ENCODE results near the gene SPATS2L. TPM values are rescaled to one million over a fixed set of nuclear protein-coding genes. Genes with fewer than 3 reads are reported as not detected.

Gene SPATS2L
- total and polyA plus RNA-seq, 2 of the 13 experiments (the other 11 are each of a cell fraction or from before 2014, with no cell fraction given): 154 to 212 TPM

GRCh38 chr2:200279857-200280256, 26.6 kb upstream of the SPATS2L start:
- intact Hi-C loops (cut with micrococcal nuclease; ENCODE audit: unreplicated experiment) (no loop called here), in situ Hi-C loops (cut with HindIII; ENCODE audit: extremely low pct_ligation_motif_present, low pct_unique_long_range_greater_than_20kb) (no loop called here)
- FAIRE-seq: peak; percentile 49

More at GRCh38 chr2:200279857-200280256, 26.6 kb upstream of the SPATS2L start:
- H3K4me1 ChIP-seq (ENCODE audit: insufficient read depth, low read length): peaks cover 25% of the 10 kb centered on the region
- H3K27me3 ChIP-seq (ENCODE audit: control insufficient read depth in 1 of 2, insufficient read depth in 2 of 2, low read length in 2 of 2): peaks cover 0 to 3% of the 10 kb centered on the region in 2 experiments; a peak in 1 of 5 replicates
- no peaks in the 10 kb centered on the region for H3K36me3 ChIP-seq (replicated peaks in 1 of 2; ENCODE audit: control insufficient read depth in 1 of 2, insufficient read depth in 2 of 2, low read length in 2 of 2)
- no peak overlapping the region for H3K4me2 ChIP-seq (ENCODE audit: low read depth, low read length)
- H3K79me2 ChIP-seq (ENCODE audit: insufficient read depth, low read length): no peaks in the 10 kb centered on the region
- ATAC-seq: no peak
- ChIA-PET CTCF (ENCODE audit: low intra/inter-chr PET ratio, low total read pairs) (no interaction called here), POLR2A (no interaction called here)
- H4K20me1 ChIP-seq (ENCODE audit: insufficient read depth, low read length): no peaks in the 10 kb centered on the region
- BruUV-seq (replicated peaks): no TSS peak
- peak; percentile 79 for TF ChIP-seq CEBPB (IDR thresholded peaks at IDR 0.05; ENCODE audit: borderline replicate concordance, low read depth, low read length)
- no peak for TF ChIP-seq FOXA1 (IDR thresholded peaks at IDR 0.05)
- no peak for TF ChIP-seq FOXA1 (CRISPR knock-in tag; IDR thresholded peaks at IDR 0.05)
- TF ChIP-seq PREB (CRISPR knock-in tag; IDR thresholded peaks at IDR 0.05): no peak
- no peak for TF ChIP-seq ZNF512 (CRISPR knock-in tag; IDR thresholded peaks at IDR 0.05)
- 0 out of 2 replicates have a peak, but pooled peaks have one; percentile 7 for TF ChIP-seq CEBPG (CRISPR knock-in tag; IDR thresholded peaks at IDR 0.05)
- H3K27ac ChIP-seq (ENCODE audit: extremely low read length, insufficient read depth, low read length): no peak overlapping the region
- H3K9ac ChIP-seq (ENCODE audit: insufficient read depth, low read depth, low read length): no peak overlapping the region
- DNase-seq (ENCODE audit: low spot score): no peak
- H2AFZ ChIP-seq (ENCODE audit: low read length): no peak overlapping the region
- H3K4me3 ChIP-seq (replicated peaks in 1 of 3; ENCODE audit: insufficient read depth in 1 of 3, low read depth in 2 of 3, low read length in 3 of 3): no peak overlapping the region
- H3K9me3 ChIP-seq (ENCODE audit: low read length): no peaks in the 10 kb centered on the region
